HEK293T (cell line): ENCODE measurements around the gene MOB3C.

ENCODE experiments used
- CTCF ChIA-PET: fragments of 350-600 bp; formaldehyde crosslinking; extraction: SDS; loops from one replicate; lab custom pipeline; 2021; ENCODE audit warnings: antibody characterized with exemption, inconsistent platforms; lab: Yijun Ruan, JAX
- POLR2A ChIA-PET: fragments of 350-600 bp; formaldehyde crosslinking; extraction: SDS; loops from one replicate; lab custom pipeline; 2020; ENCODE audit warnings: antibody characterized with exemption, inconsistent platforms; lab: Yijun Ruan, JAX
- DNase-seq: peaks from one replicate; pipeline ENCODE4 v3.0.0; 2012; ENCODE audit warnings: mixed read lengths; ENCODE audit errors: extremely low spot score
- ARNT ChIP-seq: fragments of 450-650 bp; IDR thresholded peaks from 2 replicates; pipeline ENCODE4 v1.6.1; 2017; ENCODE audit warnings: mild to moderate bottlenecking
- BHLHE40 ChIP-seq: fragments of 450-650 bp; IDR thresholded peaks from 2 replicates; pipeline ENCODE4 v1.6.1; 2016; ENCODE audit warnings: mild to moderate bottlenecking, moderate library complexity, borderline replicate concordance
- CTBP1 ChIP-seq: fragments of 450-650 bp; IDR thresholded peaks from 2 replicates; pipeline ENCODE4 v1.6.1; 2016; ENCODE audit warnings: borderline replicate concordance
- ELF4 ChIP-seq: fragments of 450-650 bp; IDR thresholded peaks from 2 replicates; pipeline ENCODE4 v1.6.1; 2017; ENCODE audit warnings: antibody characterized with exemption
- FOXA1 ChIP-seq: fragments of 450-650 bp; IDR thresholded peaks from 2 replicates; pipeline ENCODE4 v1.6.1; 2016; ENCODE audit warnings: mild to moderate bottlenecking
- FOXK2 ChIP-seq: fragments of 450-650 bp; IDR thresholded peaks from 2 replicates; pipeline ENCODE4 v1.6.1; 2016; ENCODE audit warnings: mild to moderate bottlenecking
- FOXM1 ChIP-seq: fragments of 450-650 bp; IDR thresholded peaks from 2 replicates; pipeline ENCODE4 v1.6.1; 2017; ENCODE audit warnings: mild to moderate bottlenecking, borderline replicate concordance
- HDGF ChIP-seq: fragments of 450-650 bp; IDR thresholded peaks from 2 replicates; pipeline ENCODE4 v1.6.1; 2017; ENCODE audit warnings: antibody characterized with exemption, borderline replicate concordance
- L3MBTL2 ChIP-seq: fragments of 450-650 bp; conservative IDR thresholded peaks from 2 replicates; pipeline ENCODE4 v1.6.1; 2016; ENCODE audit warnings: mild to moderate bottlenecking
- LEF1 ChIP-seq: fragments of 450-650 bp; IDR thresholded peaks from 2 replicates; pipeline ENCODE4 v1.6.1; 2017; ENCODE audit warnings: mild to moderate bottlenecking, borderline replicate concordance
- NFRKB ChIP-seq: fragments of 450-650 bp; IDR thresholded peaks from 2 replicates; pipeline ENCODE4 v1.6.1; 2016; ENCODE audit warnings: mild to moderate bottlenecking, moderate library complexity
- SP1 ChIP-seq: fragments of 450-650 bp; IDR thresholded peaks from 2 replicates; pipeline ENCODE4 v1.6.1; 2017
- SUZ12 ChIP-seq: fragments of 450-650 bp; IDR thresholded peaks from 2 replicates; pipeline ENCODE4 v1.6.1; 2016; ENCODE audit warnings: mild to moderate bottlenecking
- TARDBP ChIP-seq: fragments of 450-650 bp; IDR thresholded peaks from 2 replicates; pipeline ENCODE4 v1.6.1; 2016
- ZNF384 ChIP-seq: fragments of 450-650 bp; IDR thresholded peaks from 2 replicates; pipeline ENCODE4 v1.6.1; 2016
- TF ChIP-seq, protein P1 (sequence below): fragments of 450-650 bp; IDR thresholded peaks from 2 replicates; pipeline ENCODE4 v1.6.1; 2016

MOB3C gene

DNA sequence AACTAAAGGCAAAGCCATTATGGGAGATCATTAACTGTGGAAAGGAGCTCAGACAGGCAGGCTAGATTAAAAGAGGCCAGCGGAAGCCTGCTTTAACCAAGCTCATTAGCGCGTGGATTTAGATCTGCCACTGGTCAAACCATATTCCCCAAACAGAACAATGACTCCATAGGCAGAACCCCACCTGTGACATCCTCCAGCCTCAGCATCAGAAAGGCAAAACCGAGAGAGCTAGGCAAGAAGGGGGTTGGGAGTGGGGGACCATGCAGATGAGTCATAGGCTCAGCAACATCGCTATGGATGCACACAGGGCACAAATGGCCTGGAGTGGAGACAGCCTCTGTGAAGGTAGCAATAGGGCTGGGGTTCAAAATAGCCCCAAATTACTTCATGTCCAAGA lies 33.1 kb downstream of the MOB3C start:
- ChIA-PET POLR2A (interaction anchor here (2.2 kb wide), 1 partner anchor 20 kb away, joined by 10 read pairs; the partner anchor contains the start of gene MKNK1), CTCF (interaction anchor here (0.7 to 1.3 kb wide), 2 partner anchors 10 to 35 kb away, joined by 4 to 10 read pairs; no protein-coding TSS in a partner anchor)
- TF ChIP-seq ELF4 (no peak), SUZ12 (no peak), HDGF (no peak), NFRKB (no peak), CTBP1 (no peak), ARNT (no peak), L3MBTL2 (no peak), TARDBP (no peak), LEF1 (no peak), SP1 (no peak), FOXM1 (no peak)
- TF ChIP-seq, protein P1, sequence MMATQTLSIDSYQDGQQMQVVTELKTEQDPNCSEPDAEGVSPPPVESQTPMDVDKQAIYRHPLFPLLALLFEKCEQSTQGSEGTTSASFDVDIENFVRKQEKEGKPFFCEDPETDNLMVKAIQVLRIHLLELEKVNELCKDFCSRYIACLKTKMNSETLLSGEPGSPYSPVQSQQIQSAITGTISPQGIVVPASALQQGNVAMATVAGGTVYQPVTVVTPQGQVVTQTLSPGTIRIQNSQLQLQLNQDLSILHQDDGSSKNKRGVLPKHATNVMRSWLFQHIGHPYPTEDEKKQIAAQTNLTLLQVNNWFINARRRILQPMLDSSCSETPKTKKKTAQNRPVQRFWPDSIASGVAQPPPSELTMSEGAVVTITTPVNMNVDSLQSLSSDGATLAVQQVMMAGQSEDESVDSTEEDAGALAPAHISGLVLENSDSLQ = no peak

GRCh38 chr1:46582972-46583371 lies 33.6 kb downstream of the MOB3C start:
- POLR2A ChIA-PET = interaction anchor here (2.2 kb wide), 1 partner anchor 21 kb away, joined by 10 read pairs; the partner anchor contains the start of gene MKNK1
- CTCF ChIA-PET = interaction anchor here (0.7 to 1.3 kb wide), 2 partner anchors 10 to 36 kb away, joined by 4 to 10 read pairs; no protein-coding TSS in a partner anchor
- DNase-seq = no peak
- TF ChIP-seq FOXK2 (no peak), FOXA1 (no peak), SP1 (no peak), LEF1 (no peak), SUZ12 (no peak), HDGF (no peak), CTBP1 (no peak), ARNT (no peak), NFRKB (no peak)

More for the DNA sequence above, 33.1 kb downstream of the MOB3C start:
- DNase-seq = no peak

DNA sequence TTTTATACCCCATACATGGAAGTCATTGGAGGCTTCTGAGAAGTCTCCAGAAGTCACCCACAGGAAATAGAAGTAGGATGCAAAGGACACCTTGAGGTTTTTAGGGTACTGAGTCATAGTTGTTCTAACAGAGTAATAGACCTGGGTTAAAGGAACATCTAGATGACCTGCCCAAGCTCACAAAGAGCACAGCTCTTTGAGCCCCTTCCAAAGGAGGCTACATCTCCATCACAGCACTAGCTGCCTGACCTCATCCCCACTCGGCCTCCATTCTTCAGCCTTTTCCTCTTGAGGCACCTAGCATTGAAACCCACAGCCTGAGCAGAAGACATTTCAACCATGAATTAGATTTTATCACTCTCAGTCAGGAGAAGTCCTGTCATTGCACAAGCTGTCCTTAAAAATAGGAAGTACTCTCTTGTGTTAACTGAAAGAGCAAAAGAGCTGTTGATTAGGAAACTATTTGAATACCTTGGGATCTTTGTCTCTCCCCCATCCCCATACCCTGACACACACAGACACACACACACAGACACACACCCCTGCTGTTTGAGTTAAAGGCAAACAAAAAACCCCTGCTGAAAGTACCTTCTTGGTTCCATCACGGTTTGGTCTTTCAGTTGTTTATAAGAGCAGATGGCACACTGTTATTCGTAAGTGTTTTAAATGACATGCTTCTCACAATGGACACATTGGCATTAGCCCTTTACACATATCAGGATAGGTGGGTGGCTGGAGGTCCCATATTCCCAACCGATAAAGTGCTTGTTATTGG lies 34.7 kb downstream of the MOB3C start:
- POLR2A ChIA-PET = interaction anchor here (1.2 to 2.2 kb wide), 2 partner anchors 22 to 23 kb away, joined by 3 to 10 read pairs; partner anchors contain the start of gene MKNK1
- CTCF ChIA-PET = interaction anchor here (1.3 kb wide), 1 partner anchor 12 kb away, joined by 4 read pairs; no protein-coding TSS in a partner anchor

DNA sequence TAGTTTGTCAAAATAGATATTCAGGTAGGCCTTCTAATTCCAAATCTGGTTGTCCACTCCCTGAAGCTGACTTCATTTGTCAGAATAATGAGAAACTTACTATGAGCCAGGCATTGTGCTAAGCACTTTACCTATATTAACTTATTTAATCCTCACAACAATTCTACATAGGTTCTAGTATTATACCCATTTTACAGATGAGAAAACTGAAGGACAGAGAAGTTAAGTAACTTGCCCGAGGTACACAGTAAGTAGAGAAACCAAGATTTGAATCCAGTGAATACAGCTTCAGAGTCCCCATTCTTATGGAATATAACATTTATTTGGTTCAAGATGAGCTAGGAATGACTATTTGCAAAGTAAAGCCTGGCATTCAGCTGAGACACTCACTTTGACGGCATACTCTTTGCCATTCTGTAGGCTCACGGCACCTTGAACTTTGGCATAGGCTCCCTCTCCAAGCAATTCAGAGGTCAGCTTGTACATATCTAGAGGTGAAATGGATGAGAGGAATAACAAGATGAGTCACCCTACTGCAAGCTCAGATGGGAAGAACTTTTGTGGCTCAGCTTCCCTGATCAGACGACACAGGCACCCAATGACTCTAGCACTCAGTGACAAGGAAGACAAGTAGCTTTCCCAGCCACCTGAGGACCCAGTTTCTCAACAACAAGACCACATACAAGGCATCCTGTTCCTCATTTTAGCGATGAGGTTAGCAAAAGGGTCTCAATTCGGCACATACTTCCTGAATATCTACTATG lies 36.3 kb downstream of the MOB3C start:
- TF ChIP-seq SP1 (no peak), FOXA1 (no peak), TARDBP (no peak), LEF1 (no peak), ZNF384 (no peak), CTBP1 (no peak), SUZ12 (no peak), L3MBTL2 (no peak), ARNT (no peak), HDGF (no peak), ELF4 (no peak), FOXK2 (no peak), NFRKB (no peak), FOXM1 (no peak), BHLHE40 (no peak)
- TF ChIP-seq, protein P1 = no peak
- ChIA-PET POLR2A (no interaction called here), CTCF (no interaction called here)
- no peak for DNase-seq

More for the DNA sequence above, 34.7 kb downstream of the MOB3C start:
- no peak for DNase-seq
- TF ChIP-seq FOXA1 = no peak
- TF ChIP-seq ELF4 = no peak
- TF ChIP-seq TARDBP = no peak
- no peak for TF ChIP-seq FOXK2
- TF ChIP-seq ARNT = no peak
- no peak for TF ChIP-seq SUZ12
- TF ChIP-seq, protein P1 = no peak
- no peak for TF ChIP-seq ZNF384

- TF ChIP-seq ZNF384 (no peak), SP1 (no peak), ELF4 (no peak), L3MBTL2 (no peak), ARNT (no peak), FOXA1 (no peak), LEF1 (no peak), FOXM1 (no peak), CTBP1 (no peak), TARDBP (no peak), SUZ12 (no peak), HDGF (no peak), BHLHE40 (no peak), FOXK2 (no peak), NFRKB (no peak)
- TF ChIP-seq, protein P1 = no peak
- ChIA-PET CTCF (no interaction called here), POLR2A (no interaction called here)
- DNase-seq = no peak
Observed at GRCh38 chr1:46577671-46578070, 38.9 kb downstream of the MOB3C start.
